ENCODE data around the gene ATG5.

DNA sequence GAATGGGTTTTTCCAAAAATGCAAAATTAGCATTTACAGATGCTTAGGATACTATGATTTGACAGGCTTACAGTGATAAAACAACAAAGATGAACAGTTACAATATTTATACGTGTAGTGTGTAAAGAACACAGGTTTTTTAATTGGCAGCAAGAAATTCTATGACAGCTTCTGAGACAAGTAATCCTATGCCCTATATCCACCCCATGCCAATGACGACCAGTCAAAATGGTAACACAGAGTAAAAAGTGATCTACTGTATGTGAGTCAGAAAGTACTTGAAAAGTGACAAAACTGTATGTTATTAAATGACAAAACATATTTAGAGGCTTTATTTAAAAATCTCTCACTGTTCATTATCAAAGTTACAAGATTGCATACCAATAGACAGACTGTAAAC lies 139.9 kb downstream of the ATG5 start:
- TF ChIP-seq, protein P1, sequence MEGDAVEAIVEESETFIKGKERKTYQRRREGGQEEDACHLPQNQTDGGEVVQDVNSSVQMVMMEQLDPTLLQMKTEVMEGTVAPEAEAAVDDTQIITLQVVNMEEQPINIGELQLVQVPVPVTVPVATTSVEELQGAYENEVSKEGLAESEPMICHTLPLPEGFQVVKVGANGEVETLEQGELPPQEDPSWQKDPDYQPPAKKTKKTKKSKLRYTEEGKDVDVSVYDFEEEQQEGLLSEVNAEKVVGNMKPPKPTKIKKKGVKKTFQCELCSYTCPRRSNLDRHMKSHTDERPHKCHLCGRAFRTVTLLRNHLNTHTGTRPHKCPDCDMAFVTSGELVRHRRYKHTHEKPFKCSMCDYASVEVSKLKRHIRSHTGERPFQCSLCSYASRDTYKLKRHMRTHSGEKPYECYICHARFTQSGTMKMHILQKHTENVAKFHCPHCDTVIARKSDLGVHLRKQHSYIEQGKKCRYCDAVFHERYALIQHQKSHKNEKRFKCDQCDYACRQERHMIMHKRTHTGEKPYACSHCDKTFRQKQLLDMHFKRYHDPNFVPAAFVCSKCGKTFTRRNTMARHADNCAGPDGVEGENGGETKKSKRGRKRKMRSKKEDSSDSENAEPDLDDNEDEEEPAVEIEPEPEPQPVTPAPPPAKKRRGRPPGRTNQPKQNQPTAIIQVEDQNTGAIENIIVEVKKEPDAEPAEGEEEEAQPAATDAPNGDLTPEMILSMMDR (IDR thresholded peaks at IDR 0.05): no peak
- TF ChIP-seq RFX5 (IDR thresholded peaks at IDR 0.05; ENCODE audit: low read length) (no peak), SIN3A (IDR thresholded peaks at IDR 0.05; ENCODE audit: borderline replicate concordance, low read depth, low read length) (no peak), NFIC (IDR thresholded peaks at IDR 0.05; ENCODE audit: borderline replicate concordance) (no peak), EZH2phosphoT487 (IDR thresholded peaks at IDR 0.05; ENCODE audit: borderline replicate concordance, low read depth) (no peak), TAF1 (IDR thresholded peaks at IDR 0.05; ENCODE audit: borderline replicate concordance, low read depth, low read length) (no peak), MAX (IDR thresholded peaks at IDR 0.05; ENCODE audit: low read depth) (no peak), FOXJ3 (CRISPR knock-in tag; IDR thresholded peaks at IDR 0.05) (no peak), GABPA (IDR thresholded peaks at IDR 0.05; ENCODE audit: low read depth) (no peak), IRF3 (IDR thresholded peaks at IDR 0.05; ENCODE audit: low read depth, low read length) (no peak)
- TF ChIP-seq, protein P2, sequence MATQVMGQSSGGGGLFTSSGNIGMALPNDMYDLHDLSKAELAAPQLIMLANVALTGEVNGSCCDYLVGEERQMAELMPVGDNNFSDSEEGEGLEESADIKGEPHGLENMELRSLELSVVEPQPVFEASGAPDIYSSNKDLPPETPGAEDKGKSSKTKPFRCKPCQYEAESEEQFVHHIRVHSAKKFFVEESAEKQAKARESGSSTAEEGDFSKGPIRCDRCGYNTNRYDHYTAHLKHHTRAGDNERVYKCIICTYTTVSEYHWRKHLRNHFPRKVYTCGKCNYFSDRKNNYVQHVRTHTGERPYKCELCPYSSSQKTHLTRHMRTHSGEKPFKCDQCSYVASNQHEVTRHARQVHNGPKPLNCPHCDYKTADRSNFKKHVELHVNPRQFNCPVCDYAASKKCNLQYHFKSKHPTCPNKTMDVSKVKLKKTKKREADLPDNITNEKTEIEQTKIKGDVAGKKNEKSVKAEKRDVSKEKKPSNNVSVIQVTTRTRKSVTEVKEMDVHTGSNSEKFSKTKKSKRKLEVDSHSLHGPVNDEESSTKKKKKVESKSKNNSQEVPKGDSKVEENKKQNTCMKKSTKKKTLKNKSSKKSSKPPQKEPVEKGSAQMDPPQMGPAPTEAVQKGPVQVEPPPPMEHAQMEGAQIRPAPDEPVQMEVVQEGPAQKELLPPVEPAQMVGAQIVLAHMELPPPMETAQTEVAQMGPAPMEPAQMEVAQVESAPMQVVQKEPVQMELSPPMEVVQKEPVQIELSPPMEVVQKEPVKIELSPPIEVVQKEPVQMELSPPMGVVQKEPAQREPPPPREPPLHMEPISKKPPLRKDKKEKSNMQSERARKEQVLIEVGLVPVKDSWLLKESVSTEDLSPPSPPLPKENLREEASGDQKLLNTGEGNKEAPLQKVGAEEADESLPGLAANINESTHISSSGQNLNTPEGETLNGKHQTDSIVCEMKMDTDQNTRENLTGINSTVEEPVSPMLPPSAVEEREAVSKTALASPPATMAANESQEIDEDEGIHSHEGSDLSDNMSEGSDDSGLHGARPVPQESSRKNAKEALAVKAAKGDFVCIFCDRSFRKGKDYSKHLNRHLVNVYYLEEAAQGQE (IDR thresholded peaks at IDR 0.05; ENCODE audit: low read depth, low read length): no peak

Data from SK-N-SH (cell line).